GM21423 (cell line): ENCODE measurements around the gene UBL4B.

Experiments used
- ATAC-seq: cut with Tn5 transposase; IDR thresholded peaks from one replicate; pipeline ENCODE4 v1.9.1; 2021; ENCODE audit warnings: mild to moderate bottlenecking, moderate library complexity; ENCODE audit not compliant: unreplicated experiment

The UBL4B gene

GRCh38 chr1:110151175-110151669 is 39.0 kb downstream of the UBL4B start:
- no peak for ATAC-seq

GRCh38 chr1:110152133-110152785 is 40.0 kb downstream of the UBL4B start:
- ATAC-seq: no peak

GRCh38 chr1:110153407-110153950 is 41.2 kb downstream of the UBL4B start:
- no peak for ATAC-seq

- no peak for ATAC-seq
These were observed 43.8 kb downstream of the UBL4B start for GRCh38 chr1:110155878-110156522.

GRCh38 chr1:110158261-110158660 is 46.0 kb downstream of the UBL4B start:
- ATAC-seq: no peak

- no peak for ATAC-seq
These were observed 46.9 kb downstream of the UBL4B start for GRCh38 chr1:110159168-110159567.

- ATAC-seq: no peak
These were observed 48.4 kb downstream of the UBL4B start for GRCh38 chr1:110160538-110161100.

- ATAC-seq: no peak
These were observed 48.9 kb downstream of the UBL4B start for GRCh38 chr1:110161165-110161564.

- ATAC-seq: no peak
These were observed 49.6 kb downstream of the UBL4B start for GRCh38 chr1:110161849-110162248.
